ENCODE results near the gene TPH1.

TPH1 gene

DNA sequence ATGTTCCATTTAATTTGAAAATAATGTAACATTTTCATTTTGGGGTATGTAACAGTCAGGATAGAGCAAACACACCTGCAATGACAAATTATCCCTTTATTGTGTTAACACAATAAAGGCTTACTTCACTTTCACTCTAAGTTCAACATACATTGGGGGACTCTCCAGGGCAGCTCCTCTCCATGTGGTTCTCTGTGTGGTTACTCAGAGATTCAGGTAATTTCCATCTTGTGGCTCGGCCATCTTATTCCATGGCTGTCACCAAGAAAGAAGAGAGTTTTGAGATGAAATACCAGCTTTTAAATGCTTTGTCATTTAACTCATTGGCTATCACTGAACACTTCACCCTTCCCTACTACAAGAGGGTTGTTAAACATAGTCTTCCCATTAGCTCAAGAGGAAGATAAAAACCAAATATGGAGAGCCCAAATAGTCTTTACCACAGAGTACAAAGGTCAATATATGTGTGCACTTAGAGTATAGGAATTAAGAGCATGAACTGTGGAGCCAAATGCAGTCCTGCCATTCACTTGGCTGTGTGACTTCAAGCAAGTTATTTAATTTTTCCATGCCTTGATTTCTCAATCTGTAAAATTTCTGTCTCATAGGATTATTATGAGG, 10.6 kb upstream of the TPH1 start:
- Mint-ChIP-seq H3K27ac (no peak overlapping the region), H3K36me3 (ENCODE audit: low read depth) (no peaks in the 10 kb centered on the region), H3K4me1 (no peaks in the 10 kb centered on the region), H3K9me3 (no peaks in the 10 kb centered on the region), H3K27me3 (ENCODE audit: low read depth) (no peaks in the 10 kb centered on the region), H3K4me3 (no peak overlapping the region)
- no peak for TF ChIP-seq CTCF (IDR thresholded peaks at IDR 0.05; ENCODE audit: unreplicated experiment in 3 of 3)

- Mint-ChIP-seq H3K27me3 (ENCODE audit: low read depth) (peaks cover 3% of the 10 kb centered on the region), H3K4me1 (no peaks in the 10 kb centered on the region), H3K4me3 (no peak overlapping the region), H3K9me3 (no peaks in the 10 kb centered on the region), H3K36me3 (ENCODE audit: low read depth) (no peaks in the 10 kb centered on the region), H3K27ac (no peak overlapping the region)
- no peak for TF ChIP-seq CTCF (IDR thresholded peaks at IDR 0.05; ENCODE audit: unreplicated experiment in 3 of 3)
These were observed 8.5 kb upstream of the TPH1 start for GRCh38 chr11:18054511-18055103.

- Mint-ChIP-seq H3K27ac (no peak overlapping the region), H3K4me3 (no peak overlapping the region), H3K4me1 (no peaks in the 10 kb centered on the region), H3K36me3 (ENCODE audit: low read depth) (no peaks in the 10 kb centered on the region), H3K27me3 (ENCODE audit: low read depth) (peaks cover 35% of the 10 kb centered on the region), H3K9me3 (peaks cover 5% of the 10 kb centered on the region)
- TF ChIP-seq CTCF (IDR thresholded peaks at IDR 0.05; ENCODE audit: unreplicated experiment in 3 of 3): no peak
These were observed 4.8 kb upstream of the TPH1 start for GRCh38 chr11:18050848-18051247.

- Mint-ChIP-seq H3K27me3 (ENCODE audit: low read depth) (peaks cover 4% of the 10 kb centered on the region), H3K4me3 (no peak overlapping the region), H3K36me3 (ENCODE audit: low read depth) (no peaks in the 10 kb centered on the region), H3K4me1 (no peaks in the 10 kb centered on the region), H3K9me3 (no peaks in the 10 kb centered on the region), H3K27ac (no peak overlapping the region)
- no peak for TF ChIP-seq CTCF (IDR thresholded peaks at IDR 0.05; ENCODE audit: unreplicated experiment in 3 of 3)
These were observed 9.6 kb downstream of the TPH1 start for GRCh38 chr11:18036456-18036855.

GRCh38 chr11:18027475-18027874, 18.6 kb downstream of the TPH1 start:
- Mint-ChIP-seq H3K27ac (no peak overlapping the region), H3K9me3 (no peaks in the 10 kb centered on the region), H3K4me1 (no peaks in the 10 kb centered on the region), H3K36me3 (ENCODE audit: low read depth) (no peaks in the 10 kb centered on the region), H3K27me3 (ENCODE audit: low read depth) (no peaks in the 10 kb centered on the region), H3K4me3 (no peak overlapping the region)
- no peak for TF ChIP-seq CTCF (IDR thresholded peaks at IDR 0.05; ENCODE audit: unreplicated experiment in 3 of 3)

DNA sequence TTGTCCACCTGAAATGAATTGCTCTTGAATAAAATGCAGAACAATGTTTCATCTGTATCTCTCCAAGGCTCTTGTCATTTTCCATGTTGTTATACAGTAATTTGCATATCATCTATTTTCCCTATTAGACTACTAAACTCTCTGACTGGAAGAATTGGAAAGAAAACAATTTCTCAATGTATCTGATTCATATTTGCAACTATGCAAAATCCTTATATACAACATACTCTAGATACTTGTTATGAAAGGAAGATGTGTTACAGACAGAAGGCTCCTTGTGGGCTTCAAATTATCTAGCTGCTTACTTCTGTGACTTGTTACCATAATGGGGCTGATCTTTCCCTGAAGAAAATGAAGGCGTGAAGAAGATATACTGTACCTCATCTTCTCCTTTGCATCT, 23.6 kb downstream of the TPH1 start:
- H3K4me1 Mint-ChIP-seq: no peaks in the 10 kb centered on the region
- no peaks in the 10 kb centered on the region for H3K36me3 Mint-ChIP-seq (ENCODE audit: low read depth)
- no peak for TF ChIP-seq CTCF (IDR thresholded peaks at IDR 0.05; ENCODE audit: unreplicated experiment in 3 of 3)
- H3K27me3 Mint-ChIP-seq (ENCODE audit: low read depth): peaks cover 3% of the 10 kb centered on the region
- H3K9me3 Mint-ChIP-seq: no peaks in the 10 kb centered on the region
- H3K4me3 Mint-ChIP-seq: no peak overlapping the region
- no peak overlapping the region for H3K27ac Mint-ChIP-seq
